H1 (cell line): ENCODE data around the gene HAPLN3. TPM values are rescaled to one million over a fixed set of nuclear protein-coding genes. Genes with fewer than 3 reads are reported as not detected.

Source experiments
- CTCF ChIA-PET: fragments of 300-600 bp; sonication (Branson Sonifier 250); formaldehyde crosslinking; loops from one replicate; lab custom pipeline; 2021; ENCODE audit not compliant: partially characterized antibody; lab: Charles Lee
- POLR2A ChIA-PET: fragments of 300-600 bp; sonication (Branson Sonifier 250); formaldehyde crosslinking; loops from one replicate; lab custom pipeline; 2021; ENCODE audit warnings: inconsistent platforms; ENCODE audit not compliant: partially characterized antibody; lab: Charles Lee
- DNase-seq, 2 experiments: peaks; one replicate each; pipeline versions ENCODE4 v3.0.0 to v3.0.0-alpha.2; 2010 to 2022; ENCODE audit warnings: low spot score in 2 of 2, low read depth in 1 of 2, mixed read lengths in 1 of 2
- FAIRE-seq: peaks from 2 replicates; lab custom pipeline; 2011; peaks lifted over from hg19 to GRCh38; lab: Jason Lieb, UNC
- H2AFZ ChIP-seq: 2 replicates; pipeline ENCODE4 v1.8.1; 2012; ENCODE audit warnings: low read length, inconsistent platforms
- H2AK5ac ChIP-seq: 2 replicates; pipeline ENCODE4 v1.6.1; 2013; ENCODE audit warnings: low read depth, low read length
- H2BK120ac ChIP-seq: replicated peaks from 2 replicates; pipeline ENCODE3; 2013; ENCODE audit warnings: low read depth, low read length, inconsistent platforms
- H2BK12ac ChIP-seq: 2 replicates; pipeline ENCODE4 v1.6.1; 2013; ENCODE audit warnings: low read depth, low read length
- H2BK15ac ChIP-seq: 2 replicates; pipeline ENCODE4 v1.6.1; 2013; ENCODE audit warnings: low read length
- H2BK20ac ChIP-seq: 2 replicates; pipeline ENCODE4 v1.6.1; 2013; ENCODE audit warnings: low read length
- H2BK5ac ChIP-seq: 2 replicates; pipeline ENCODE4 v1.6.1; 2013; ENCODE audit warnings: low read depth, low read length
- H3K14ac ChIP-seq: 2 replicates; pipeline ENCODE4 v1.6.1; 2013; ENCODE audit warnings: inconsistent platforms; ENCODE audit not compliant: insufficient read length
- H3K18ac ChIP-seq: 2 replicates; pipeline ENCODE4 v1.6.1; 2013; ENCODE audit warnings: low read length; ENCODE audit errors: extremely low read depth
- H3K23ac ChIP-seq: 2 replicates; pipeline ENCODE4 v1.6.1; 2013; ENCODE audit warnings: inconsistent platforms; ENCODE audit not compliant: insufficient read length
- H3K23me2 ChIP-seq: 2 replicates; pipeline ENCODE4 v1.6.1; 2013; ENCODE audit warnings: low read depth, low read length
- H3K27ac ChIP-seq: 2 replicates; pipeline ENCODE4 v1.6.1; 2011; ENCODE audit warnings: low read depth, low read length, inconsistent platforms
- H3K27me3 ChIP-seq, 4 experiments: replicated peaks in 1 of 4; 1 replicate in 1 of 4; 2 replicates in 3 of 4; pipeline versions ENCODE4 v1.6.1 to v1.8.1; 2011 to 2013; ENCODE audit warnings: low read length in 3 of 4, mild to moderate bottlenecking in 3 of 4, inconsistent platforms in 2 of 4, mixed read lengths in 2 of 4, moderate library complexity in 1 of 4; ENCODE audit not compliant: control insufficient read depth in 3 of 4, insufficient read depth in 3 of 4; ENCODE audit errors: extremely low read depth in 1 of 4
- H3K36me3 ChIP-seq, 4 experiments: 2 replicates each; pipeline versions ENCODE4 v1.6.1 to v1.8.1; 2011 to 2013; ENCODE audit warnings: mild to moderate bottlenecking in 4 of 4, low read length in 3 of 4, moderate library complexity in 2 of 4, control low read depth in 1 of 4, inconsistent platforms in 1 of 4; ENCODE audit not compliant: insufficient read depth in 4 of 4, control insufficient read depth in 2 of 4
- H3K4ac ChIP-seq: replicated peaks from 2 replicates; pipeline ENCODE3; 2013; ENCODE audit warnings: low read length, low read depth, mixed read lengths, inconsistent platforms; ENCODE audit not compliant: insufficient read length
- H3K4me1 ChIP-seq, 4 experiments: replicated peaks in 1 of 4; 1 replicate in 1 of 4; 2 replicates in 3 of 4; pipeline versions ENCODE4 v1.6.1 to v1.8.1; 2011 to 2013; ENCODE audit warnings: low read length in 3 of 4, inconsistent platforms in 2 of 4, mixed read lengths in 1 of 4; ENCODE audit not compliant: insufficient read depth in 4 of 4, control insufficient read depth in 3 of 4
- H3K4me2 ChIP-seq, 2 experiments: 2 replicates each; pipeline versions ENCODE4 v1.6.1 to v1.8.1; 2011 to 2013; ENCODE audit warnings: low read depth in 2 of 2, low read length in 2 of 2, control low read depth in 1 of 2, inconsistent platforms in 1 of 2, mild to moderate bottlenecking in 1 of 2; ENCODE audit not compliant: insufficient read depth in 1 of 2
- H3K4me3 ChIP-seq, 4 experiments: fragments of 200-600, 300-600 bp in 1 of 4; sonication (generic), shearing (Covaris generic), sonication (Bioruptor Twin) in 1 of 4; 2 replicates each; pipeline versions ENCODE4 v1.5.1 to v1.8.1; 2011 to 2016; ENCODE audit warnings: low read length in 4 of 4, low read depth in 3 of 4, control low read depth in 2 of 4, inconsistent platforms in 2 of 4, mild to moderate bottlenecking in 2 of 4, mixed read lengths in 1 of 4, moderate library complexity in 1 of 4; ENCODE audit not compliant: insufficient read depth in 2 of 4; ENCODE audit errors: extremely low read depth in 1 of 4
- H3K56ac ChIP-seq: replicated peaks from 2 replicates; pipeline ENCODE3; 2013; ENCODE audit warnings: low read depth, mild to moderate bottlenecking, mixed read lengths, low read length, inconsistent platforms; ENCODE audit not compliant: insufficient read length
- H3K79me1 ChIP-seq: 2 replicates; pipeline ENCODE4 v1.6.1; 2013; ENCODE audit warnings: low read depth, low read length, control low read depth
- H3K79me2 ChIP-seq, 2 experiments: 2 replicates each; pipeline versions ENCODE4 v1.6.1 to v1.8.1; 2012 to 2013; ENCODE audit warnings: low read length in 2 of 2, mild to moderate bottlenecking in 2 of 2, inconsistent platforms in 1 of 2; ENCODE audit not compliant: insufficient read depth in 2 of 2, control insufficient read depth in 1 of 2
- H3K9ac ChIP-seq, 4 experiments: replicated peaks in 1 of 4; 1 replicate in 1 of 4; 2 replicates in 3 of 4; pipeline versions ENCODE4 v1.6.1 to v1.8.1; 2011 to 2013; ENCODE audit warnings: low read depth in 3 of 4, low read length in 3 of 4, control low read depth in 2 of 4, mild to moderate bottlenecking in 2 of 4, moderate library complexity in 2 of 4, inconsistent platforms in 1 of 4; ENCODE audit errors: extremely low read depth in 1 of 4
- H3K9me3 ChIP-seq, 2 experiments: 2 replicates each; pipeline versions ENCODE4 v1.6.1 to v1.8.1; 2012 to 2013; ENCODE audit warnings: mild to moderate bottlenecking in 2 of 2, moderate library complexity in 2 of 2, control low read depth in 1 of 2, inconsistent platforms in 1 of 2, low read depth in 1 of 2, low read length in 1 of 2, mixed read lengths in 1 of 2; ENCODE audit not compliant: insufficient read depth in 2 of 2
- H4K20me1 ChIP-seq, 2 experiments: replicated peaks in 1 of 2; 2 replicates each; pipeline versions ENCODE3 to v1.8.1; 2011 to 2013; ENCODE audit warnings: inconsistent platforms in 2 of 2, low read length in 2 of 2, mild to moderate bottlenecking in 1 of 2; ENCODE audit not compliant: insufficient read depth in 2 of 2, control insufficient read depth in 1 of 2
- H4K5ac ChIP-seq: 2 replicates; pipeline ENCODE4 v1.6.1; 2013; ENCODE audit warnings: low read length, low read depth, mixed read lengths, inconsistent platforms; ENCODE audit not compliant: insufficient read length
- H4K8ac ChIP-seq: 2 replicates; pipeline ENCODE4 v1.8.0; 2013; ENCODE audit warnings: mild to moderate bottlenecking, moderate library complexity, low read length, inconsistent platforms; ENCODE audit not compliant: insufficient read depth; ENCODE audit errors: extremely low read depth
- H4K91ac ChIP-seq: replicated peaks from 2 replicates; pipeline ENCODE3; 2013; ENCODE audit warnings: low read length, mixed read lengths, inconsistent platforms; ENCODE audit not compliant: insufficient read length
- WGBS, 2 experiments: shearing (Covaris generic) in 1 of 2; methylation state at CpG; one replicate each; pipeline versions ENCODE4 v1.1.6 to v1.1.7; 2013 to 2015; ENCODE audit warnings: low lambda C conversion rate in 2 of 2, mixed read lengths in 2 of 2, inconsistent platforms in 1 of 2, low coverage in 1 of 2, missing lambda C conversion rate in 1 of 2; ENCODE audit not compliant: insufficient replicate concordance in 2 of 2, insufficient coverage in 1 of 2, insufficient read length in 1 of 2; ENCODE audit errors: extremely low coverage in 1 of 2, missing lambda C conversion rate in 1 of 2; 5-methylcytosine and 5-hydroxymethylcytosine counted together
- polyA plus RNA-seq, 7 experiments: library from polyadenylated mRNA; depleted of rRNA in 3 of 7; stranded (reverse) in 5 of 7; unstranded in 2 of 7; fragments of >200 nt in 5 of 7; fragments of 200-250 nt in 2 of 7; gene quantifications; 1 replicate in 5 of 7; 2 replicates in 1 of 7; 4 replicates in 1 of 7; pipeline versions ENCODE4 v1.2.1 to v1.2.3, GENCODE V29; 2011 to 2013; ENCODE audit warnings: missing spikeins in 2 of 7, mixed read lengths in 2 of 7
- total RNA-seq: library from RNA; stranded (reverse); fragmentation: NEBNext Ultra II Directional; extraction: Animal tissue kit (Norgen Biotek cat#: 25700); gene quantifications from 2 replicates; pipeline ENCODE4 v1.2.1, GENCODE V29; 2021

HAPLN3 gene
- total and polyA plus RNA-seq, 2 of the 8 experiments (the other 6 are each of a cell fraction or from before 2014, with no cell fraction given) = 76.2 to 79.7 TPM

DNA sequence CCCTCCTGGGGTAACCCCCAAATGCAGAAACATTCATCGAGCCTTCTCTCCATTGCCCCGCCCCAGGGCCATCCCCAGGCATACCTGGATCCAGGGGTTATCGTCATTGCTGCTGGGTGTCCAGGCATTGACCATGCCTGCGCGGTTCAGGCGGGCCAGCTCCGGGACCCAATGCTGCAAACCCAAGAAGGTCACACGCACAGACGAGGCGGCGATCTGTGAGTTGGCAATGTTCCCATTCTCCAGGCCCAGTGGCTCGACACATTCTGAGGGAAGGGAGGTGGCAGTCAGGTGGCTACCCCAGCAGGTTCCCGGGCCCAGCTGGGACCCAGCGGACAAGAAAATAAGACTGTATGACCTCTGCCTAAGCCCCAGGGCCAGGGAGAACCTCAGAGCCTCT lies 11.8 kb upstream of the HAPLN3 start:
- H4K20me1 ChIP-seq = peaks cover 47 to 60% of the 10 kb centered on the region in 2 experiments
- no peak overlapping the region for H3K56ac ChIP-seq
- peaks cover 2 to 39% (median 28%) of the 10 kb centered on the region in 4 experiments for H3K4me1 ChIP-seq
- no peak overlapping the region; the same call in 1 of the 2 replicates for H4K8ac ChIP-seq
- peaks cover 33% of the 10 kb centered on the region for H3K79me1 ChIP-seq
- no peak overlapping the region for H4K5ac ChIP-seq
- CTCF ChIA-PET = interaction anchor here (1.3 to 7.8 kb wide), 3 partner anchors 15 to 111 kb away, joined by 4 to 90 read pairs (median 6); partner anchors contain the start of gene HAPLN3
- no peak overlapping the region for H2BK5ac ChIP-seq
- no peak overlapping the region for H2BK15ac ChIP-seq
- H3K79me2 ChIP-seq = peaks cover 5 to 81% of the 10 kb centered on the region in 2 experiments; a peak in 3 of 4 replicates
- peaks cover 68 to 96% (median 84%) of the 10 kb centered on the region in 4 experiments for H3K36me3 ChIP-seq
- no peak overlapping the region for H2BK12ac ChIP-seq
- H3K27me3 ChIP-seq = no peaks in the 10 kb centered on the region
- FAIRE-seq (no peak), DNase-seq (no peak)
- H3K9ac ChIP-seq = no peak overlapping the region
- 85% methylated on average over 14 of the region's 14 CpGs; no CpG with 5 or more reads in 1 of the 2 experiments for WGBS, 2 experiments
- no peak overlapping the region for H3K18ac ChIP-seq
- H2AFZ ChIP-seq = no peak overlapping the region
- no peak overlapping the region for H2BK20ac ChIP-seq
- POLR2A ChIA-PET = interaction anchor here (1.3 to 27.2 kb wide), 6 partner anchors 14 to 111 kb away, joined by 3 to 607 read pairs (median 10); partner anchors contain the start of gene HAPLN3
- no peak overlapping the region for H3K4me3 ChIP-seq
- H3K4me2 ChIP-seq = 0 out of 4 replicates have a peak overlapping the region, but pooled peaks of 1 of the 2 experiments have one; percentile 1
- no peak overlapping the region for H2BK120ac ChIP-seq
- no peak overlapping the region for H2AK5ac ChIP-seq
- H3K23ac ChIP-seq = no peak overlapping the region
- no peaks in the 10 kb centered on the region for H3K9me3 ChIP-seq
- no peak overlapping the region for H3K27ac ChIP-seq
- H3K4ac ChIP-seq = no peak overlapping the region
- H3K23me2 ChIP-seq = peaks cover 6% of the 10 kb centered on the region; the same call in 1 of the 2 replicates
- no peak overlapping the region for H4K91ac ChIP-seq
- no peak overlapping the region for H3K14ac ChIP-seq
